SK-N-MC (cell line): ENCODE results near the gene MCRS1.

Source experiments
- EZH2 ChIP-seq: fragments of 200-600 bp; sonication (generic); IDR thresholded peaks from one replicate; pipeline ENCODE4 v1.6.1; 2017; ENCODE audit warnings: antibody characterized with exemption
- POLR2AphosphoS5 ChIP-seq: IDR thresholded peaks from 2 replicates; pipeline ENCODE4 v1.6.1; 2012; ENCODE audit warnings: mild to moderate bottlenecking, low read depth, low read length, borderline replicate concordance

- TF ChIP-seq EZH2 (no peak), POLR2AphosphoS5 (no peak)
Measured at GRCh38 chr12:49558526-49558925, 9.4 kb downstream of the MCRS1 start.
